K562 (cell line): ENCODE results near the gene SPAG7. TPM values are rescaled to one million over a fixed set of nuclear protein-coding genes. Genes with fewer than 3 reads are reported as not detected.

Experiments used
- ATF3 ChIP-seq, 2 experiments: fragments of 450-650 bp in 1 of 2; sonication (generic) in 1 of 2; formaldehyde crosslinking in 1 of 2; IDR thresholded peaks in 1 of 2; conservative IDR thresholded peaks in 1 of 2; 2 replicates each; pipeline versions ENCODE4 v1.6.1 to v1.8.1; 2016 to 2023; ENCODE audit warnings: mild to moderate bottlenecking in 2 of 2, moderate library complexity in 2 of 2, inconsistent platforms in 1 of 2, missing genetic modification reagents in 1 of 2
- CHD4 ChIP-seq: fragments of 200-600 bp; sonication (generic); IDR thresholded peaks from 3 replicates; pipeline ENCODE4 v1.6.1; 2012; ENCODE audit warnings: low read depth, mild to moderate bottlenecking, mixed read lengths, low read length, inconsistent platforms; ENCODE audit not compliant: insufficient read depth, insufficient replicate concordance, poor library complexity, severe bottlenecking
- CTCF ChIP-seq, 3 experiments: IDR thresholded peaks in 2 of 3; conservative IDR thresholded peaks in 1 of 3; 2 replicates each; pipeline ENCODE4 v1.5.1; 2011 to 2012; ENCODE audit warnings: low read length in 3 of 3, mild to moderate bottlenecking in 3 of 3, control low read depth in 2 of 3, improper control_type of control experiment in 1 of 3, inconsistent platforms in 1 of 3, low read depth in 1 of 3, mixed read lengths in 1 of 3, moderate library complexity in 1 of 3; ENCODE audit not compliant: insufficient read depth in 2 of 3
- FOXA1 ChIP-seq: fragments of 450-650 bp; IDR thresholded peaks from 2 replicates; pipeline ENCODE4 v1.6.1; 2016; ENCODE audit warnings: mild to moderate bottlenecking, borderline replicate concordance
- HCFC1 ChIP-seq: IDR thresholded peaks from 2 replicates; pipeline ENCODE4 v1.6.1; 2012; ENCODE audit warnings: low read depth, low read length, improper control_type of control experiment
- KAT7 ChIP-seq: sonication (generic); formaldehyde crosslinking; IDR thresholded peaks from 2 replicates; pipeline ENCODE4 v1.8.0; 2022; ENCODE audit warnings: missing genetic modification reagents, mild to moderate bottlenecking, borderline replicate concordance
- MBD1 ChIP-seq: fragments of 250-450 bp; sonication (Bioruptor Pico); IDR thresholded peaks from 2 replicates; pipeline ENCODE4 v1.8.0; 2022; ENCODE audit warnings: inconsistent platforms
- PTRF ChIP-seq: fragments of 450-650 bp; IDR thresholded peaks from 2 replicates; pipeline ENCODE4 v1.6.1; 2016; ENCODE audit warnings: mild to moderate bottlenecking, missing genetic modification characterization, missing compliant biosample characterization
- SP2 ChIP-seq: IDR thresholded peaks from 2 replicates; pipeline ENCODE4 v1.6.1; 2011; ENCODE audit warnings: mild to moderate bottlenecking, low read depth, low read length, moderate library complexity; ENCODE audit not compliant: poor library complexity, severe bottlenecking; ENCODE audit errors: extremely low read depth
- SRSF7 ChIP-seq: fragments of 200-400 bp; formaldehyde crosslinking; optimal IDR thresholded peaks from 2 replicates; pipeline ENCODE3; 2017; ENCODE audit warnings: mild to moderate bottlenecking, low read depth, low read length
- ZFP36 ChIP-seq: fragments of 150-350 bp; IDR thresholded peaks from 2 replicates; pipeline ENCODE4 v1.6.1; 2018; ENCODE audit warnings: low read length, low read depth; ENCODE audit not compliant: partially characterized antibody
- ZNF124 ChIP-seq: sonication (generic); formaldehyde crosslinking; IDR thresholded peaks from 2 replicates; pipeline ENCODE4 v1.8.1; 2022; ENCODE audit warnings: missing genetic modification reagents
- ZNF431 ChIP-seq: sonication (generic); formaldehyde crosslinking; IDR thresholded peaks from 2 replicates; pipeline ENCODE4 v1.8.0; 2022; ENCODE audit warnings: mild to moderate bottlenecking, missing genetic modification reagents
- polyA plus RNA-seq, 8 experiments: library from polyadenylated mRNA; depleted of rRNA in 4 of 8; stranded (reverse) in 5 of 8; unstranded in 3 of 8; fragments of >200 nt; fragmentation: Nextera tagmentation in 2 of 8; fragmentation: Illumina TruSeq in 1 of 8; extraction: Ambion mirVana in 2 of 8; extraction: Trizol in 1 of 8; gene quantifications; 2 replicates each; pipeline versions ENCODE4 v1.2.1 to v1.2.3, GENCODE V29; 2011 to 2014; ENCODE audit warnings: inconsistent platforms in 1 of 8, missing spikeins in 1 of 8
- total RNA-seq, 7 experiments: library from RNA; depleted of rRNA in 6 of 7; stranded (reverse); fragments of >200 nt in 6 of 7; fragmentation: Illumina TruSeq in 2 of 7; extraction: Trizol in 2 of 7; gene quantifications; 2 replicates each; pipeline versions ENCODE4 v1.2.1 to v1.2.3, GENCODE V29; 2011 to 2021; ENCODE audit warnings: low replicate concordance in 1 of 7

The SPAG7 gene
- total and polyA plus RNA-seq, 9 of the 15 experiments (the other 6 are each of a cell fraction or from before 2014, with no cell fraction given): 5.6 to 53.5 (median 36.3) TPM

- TF ChIP-seq ATF3 (IDR thresholded peaks at IDR 0.05): no peak
- TF ChIP-seq ATF3 (CRISPR knock-in tag; conservative IDR thresholded peaks at IDR 0.05): no peak
- no peak for TF ChIP-seq SRSF7
- TF ChIP-seq FOXA1: no peak
- TF ChIP-seq PTRF (tag): no peak
- TF ChIP-seq ZFP36: no peak
- TF ChIP-seq CTCF (IDR thresholded peaks at IDR 0.05 in 2 of 3, conservative IDR thresholded peaks at IDR 0.05 in 1 of 3; ENCODE audit: insufficient read depth in 2 of 3, low read depth in 1 of 3, low read length in 3 of 3): no peak
- no peak for TF ChIP-seq SP2
- TF ChIP-seq CHD4: no peak
- no peak for TF ChIP-seq ZNF124 (CRISPR knock-in tag)
- TF ChIP-seq HCFC1: no peak
- TF ChIP-seq KAT7: no peak
- no peak for TF ChIP-seq MBD1 (CRISPR knock-in tag)
- no peak for TF ChIP-seq ZNF431 (CRISPR knock-in tag)
Observed at GRCh38 chr17:5003214-5003867, 35.7 kb upstream of the SPAG7 start (continued).
